Liver (tissue), 9 donors: ENCODE data around the gene ANKS3. TPM values are rescaled to one million over a fixed set of nuclear protein-coding genes. Genes with fewer than 3 reads are reported as not detected.

Source experiments
- DNase-seq: peaks from one replicate; pipeline ENCODE4 v3.0.0-alpha.2; 2017; ENCODE audit warnings: low spot score
- H3K27ac ChIP-seq, 2 donors: one replicate each; pipeline ENCODE4 v1.7.0; 2013; ENCODE audit warnings: inconsistent platforms in 2 of 2, low read length in 2 of 2, control low read depth in 1 of 2, low read depth in 1 of 2, mild to moderate bottlenecking in 1 of 2
- H3K27me3 ChIP-seq, 4 donors: one replicate each; pipeline versions ENCODE4 v1.6.1 to v1.7.0; 2013; ENCODE audit warnings: low read length in 3 of 4, inconsistent platforms in 1 of 4, mild to moderate bottlenecking in 1 of 4, moderate library complexity in 1 of 4; ENCODE audit not compliant: control insufficient read depth in 4 of 4, insufficient read depth in 4 of 4
- H3K36me3 ChIP-seq, 4 donors: one replicate each; pipeline versions ENCODE4 v1.6.1 to v1.7.0; 2013; ENCODE audit warnings: low read length in 3 of 4, mild to moderate bottlenecking in 3 of 4, low read depth in 1 of 4, moderate library complexity in 1 of 4; ENCODE audit not compliant: control insufficient read depth in 4 of 4, insufficient read depth in 3 of 4
- H3K4me1 ChIP-seq, 4 donors: one replicate each; pipeline versions ENCODE4 v1.6.1 to v1.7.0; 2013; ENCODE audit warnings: low read length in 3 of 4, mild to moderate bottlenecking in 3 of 4, moderate library complexity in 1 of 4; ENCODE audit not compliant: control insufficient read depth in 4 of 4, insufficient read depth in 4 of 4
- H3K4me3 ChIP-seq, 3 donors: one replicate each; pipeline versions ENCODE4 v1.6.1 to v1.7.0; 2013; ENCODE audit warnings: low read length in 3 of 3, control low read depth in 1 of 3, low read depth in 1 of 3, mild to moderate bottlenecking in 1 of 3
- H3K9ac ChIP-seq, 2 donors: one replicate each; pipeline ENCODE4 v1.7.0; 2013; ENCODE audit warnings: low read length in 2 of 2, mild to moderate bottlenecking in 2 of 2, moderate library complexity in 2 of 2, control low read depth in 1 of 2, low read depth in 1 of 2
- H3K9me3 ChIP-seq, 4 donors: one replicate each; pipeline versions ENCODE4 v1.6.1 to v1.7.0; 2013; ENCODE audit warnings: low read length in 3 of 4; ENCODE audit not compliant: control insufficient read depth in 4 of 4
- EGR1 ChIP-seq, 2 donors: IDR thresholded peaks; 2 replicates each; pipeline ENCODE4 v1.6.1; 2016 to 2018; ENCODE audit warnings: antibody characterized with exemption in 2 of 2, low read depth in 2 of 2
- FOXA1 ChIP-seq: IDR thresholded peaks from 2 replicates; pipeline ENCODE4 v1.6.1; 2016; ENCODE audit warnings: antibody characterized with exemption
- FOXA2 ChIP-seq: IDR thresholded peaks from 2 replicates; pipeline ENCODE4 v1.6.1; 2016; ENCODE audit warnings: antibody characterized with exemption
- GABPA ChIP-seq, 2 donors: IDR thresholded peaks in 1 of 2; conservative IDR thresholded peaks in 1 of 2; 2 replicates each; pipeline ENCODE4 v1.6.1; 2016; ENCODE audit warnings: antibody characterized with exemption in 2 of 2, mild to moderate bottlenecking in 1 of 2, moderate library complexity in 1 of 2
- HNF4A ChIP-seq, 2 donors: conservative IDR thresholded peaks; 2 replicates each; pipeline ENCODE4 v1.6.1; 2016; ENCODE audit warnings: antibody characterized with exemption in 2 of 2, mild to moderate bottlenecking in 2 of 2
- RAD21 ChIP-seq, 2 donors: IDR thresholded peaks; 2 replicates each; pipeline ENCODE4 v1.6.1; 2016; ENCODE audit warnings: antibody characterized with exemption in 2 of 2, mild to moderate bottlenecking in 2 of 2
- RXRA ChIP-seq, 2 donors: IDR thresholded peaks; 2 replicates each; pipeline ENCODE4 v1.6.1; 2017 to 2018; ENCODE audit warnings: antibody characterized with exemption in 2 of 2, mild to moderate bottlenecking in 1 of 2
- SP1 ChIP-seq: IDR thresholded peaks from 2 replicates; pipeline ENCODE4 v1.6.1; 2018; ENCODE audit warnings: antibody characterized with exemption, mild to moderate bottlenecking
- YY1 ChIP-seq: IDR thresholded peaks from 2 replicates; pipeline ENCODE4 v1.6.1; 2016; ENCODE audit warnings: antibody characterized with exemption, mild to moderate bottlenecking
- WGBS: extraction: QIAGEN DNeasy Blood & Tissue Kit; methylation state at CpG from one replicate; pipeline ENCODE4 v1.1.7; 2013; 5-methylcytosine and 5-hydroxymethylcytosine counted together
- polyA plus RNA-seq, 2 donors: library from polyadenylated mRNA; stranded (reverse) in 1 of 2; unstranded in 1 of 2; fragments of 200-250 nt in 1 of 2; fragments of >200 nt in 1 of 2; fragmentation: Nextera tagmentation in 1 of 2; extraction: Ambion mirVana in 1 of 2; gene quantifications; one replicate each; pipeline versions ENCODE4 v1.2.1 to v1.2.3, GENCODE V29; 2013 to 2015
- total RNA-seq, 2 donors: library from RNA; depleted of rRNA; stranded (reverse); fragments of >200 nt; gene quantifications; one replicate each; pipeline ENCODE4 v1.2.3, GENCODE V29; 2014
- TF ChIP-seq, protein P1 (sequence below): IDR thresholded peaks from 2 replicates; pipeline ENCODE4 v1.6.1; 2016; ENCODE audit warnings: antibody characterized with exemption
- TF ChIP-seq, protein P2 (sequence below): IDR thresholded peaks from 2 replicates; pipeline ENCODE4 v1.6.1; 2016; ENCODE audit warnings: antibody characterized with exemption, mild to moderate bottlenecking
- TF ChIP-seq, protein P3 (sequence below): IDR thresholded peaks from 2 replicates; pipeline ENCODE4 v1.6.1; 2016; ENCODE audit warnings: antibody characterized with exemption
- donor health status: healthy.
- donor health status: healthy.
- donor health status: healthy.
- donor health status: healthy.
- donor health status: healthy.

ANKS3 gene
- total and polyA plus RNA-seq, 4 donors = 4.0 to 14.0 (median 4.7) TPM

DNA sequence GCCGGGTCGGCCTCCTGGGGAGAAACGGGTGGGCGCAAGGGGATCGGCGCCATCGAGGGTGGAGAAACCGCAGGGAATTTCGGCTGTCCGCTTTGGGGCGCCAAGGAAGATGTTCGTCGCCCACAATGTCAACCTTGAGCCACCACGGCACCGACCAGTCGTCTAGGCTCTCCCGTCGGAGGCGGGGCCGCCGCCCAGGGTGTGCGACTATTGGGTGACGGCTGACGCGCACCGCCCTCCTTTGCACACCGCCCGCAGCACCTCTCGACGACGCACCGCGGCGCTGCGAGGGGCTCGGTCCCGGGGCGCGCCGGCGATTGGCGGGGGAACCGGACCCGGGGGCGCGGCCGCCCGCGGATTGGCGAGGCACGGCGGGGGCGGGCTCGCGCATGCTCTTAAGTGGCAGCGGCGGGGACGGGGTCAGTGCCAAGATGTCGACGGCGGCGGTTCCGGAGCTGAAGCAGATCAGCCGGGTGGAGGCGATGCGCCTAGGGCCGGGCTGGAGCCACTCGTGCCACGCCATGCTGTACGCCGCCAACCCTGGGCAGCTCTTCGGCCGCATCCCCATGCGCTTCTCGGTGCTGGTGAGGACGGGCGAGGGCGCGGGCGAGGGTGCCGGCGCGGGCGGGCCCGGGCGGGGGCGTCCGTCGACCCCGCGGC, 40.6 kb downstream of the ANKS3 start, which contains the start of gene NUDT16L1:
TSS of gene NUDT16L1 (plus strand) at position 267 of the 660 bp plus-strand sequence. CDS start at position 432, 165 bp downstream.
- Histone ChIP-seq H3K36me3 (peaks cover 4 to 28% (median 7%) of the 10 kb centered on the region in 4 donors), H3K4me1 (peaks cover 10 to 58% (median 41%) of the 10 kb centered on the region in 4 donors)

DNA sequence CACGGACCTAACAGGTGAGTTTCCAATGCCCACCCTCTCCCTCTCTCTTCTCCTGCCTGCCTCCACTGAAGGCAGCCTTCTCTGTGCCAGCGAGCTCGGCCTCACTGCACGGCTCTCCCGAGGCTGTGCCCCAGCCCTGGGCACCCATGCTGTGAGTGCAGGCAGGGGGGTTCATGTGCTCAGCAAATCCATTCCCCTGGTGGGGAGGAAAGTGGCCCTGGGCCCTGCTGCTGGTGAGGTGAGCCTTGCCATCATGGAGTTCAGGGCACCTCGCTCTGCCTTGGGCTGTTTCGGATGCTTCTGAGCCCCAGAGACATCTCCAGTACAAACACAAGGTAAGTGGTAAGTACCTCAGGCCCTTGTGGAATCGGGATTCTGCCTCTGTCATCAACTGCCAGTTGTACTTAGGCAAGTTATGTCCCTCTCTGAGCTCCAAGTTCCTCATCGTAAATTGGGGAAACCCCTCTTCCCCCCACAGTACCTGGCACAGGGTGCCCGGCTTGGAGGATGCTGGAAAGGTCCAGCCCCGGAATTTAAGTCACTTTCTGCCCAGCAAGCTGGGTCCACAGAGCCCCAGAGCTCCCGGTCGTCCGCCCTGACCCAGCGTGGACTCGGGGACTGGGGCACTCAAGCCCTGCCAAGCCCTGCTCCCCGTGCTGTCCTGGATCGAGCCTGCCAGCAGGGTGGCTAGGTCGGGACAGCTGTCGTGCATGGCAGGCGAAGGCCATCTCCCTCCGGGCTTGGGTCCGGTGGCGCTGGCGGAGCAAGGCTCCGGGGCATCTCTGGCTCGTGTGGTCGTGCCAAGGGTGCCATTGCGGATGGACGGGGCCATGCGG, 41.4 kb downstream of the ANKS3 start:
- TF ChIP-seq, protein P1, sequence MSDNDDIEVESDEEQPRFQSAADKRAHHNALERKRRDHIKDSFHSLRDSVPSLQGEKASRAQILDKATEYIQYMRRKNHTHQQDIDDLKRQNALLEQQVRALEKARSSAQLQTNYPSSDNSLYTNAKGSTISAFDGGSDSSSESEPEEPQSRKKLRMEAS = no peak
- TF ChIP-seq, protein P2, sequence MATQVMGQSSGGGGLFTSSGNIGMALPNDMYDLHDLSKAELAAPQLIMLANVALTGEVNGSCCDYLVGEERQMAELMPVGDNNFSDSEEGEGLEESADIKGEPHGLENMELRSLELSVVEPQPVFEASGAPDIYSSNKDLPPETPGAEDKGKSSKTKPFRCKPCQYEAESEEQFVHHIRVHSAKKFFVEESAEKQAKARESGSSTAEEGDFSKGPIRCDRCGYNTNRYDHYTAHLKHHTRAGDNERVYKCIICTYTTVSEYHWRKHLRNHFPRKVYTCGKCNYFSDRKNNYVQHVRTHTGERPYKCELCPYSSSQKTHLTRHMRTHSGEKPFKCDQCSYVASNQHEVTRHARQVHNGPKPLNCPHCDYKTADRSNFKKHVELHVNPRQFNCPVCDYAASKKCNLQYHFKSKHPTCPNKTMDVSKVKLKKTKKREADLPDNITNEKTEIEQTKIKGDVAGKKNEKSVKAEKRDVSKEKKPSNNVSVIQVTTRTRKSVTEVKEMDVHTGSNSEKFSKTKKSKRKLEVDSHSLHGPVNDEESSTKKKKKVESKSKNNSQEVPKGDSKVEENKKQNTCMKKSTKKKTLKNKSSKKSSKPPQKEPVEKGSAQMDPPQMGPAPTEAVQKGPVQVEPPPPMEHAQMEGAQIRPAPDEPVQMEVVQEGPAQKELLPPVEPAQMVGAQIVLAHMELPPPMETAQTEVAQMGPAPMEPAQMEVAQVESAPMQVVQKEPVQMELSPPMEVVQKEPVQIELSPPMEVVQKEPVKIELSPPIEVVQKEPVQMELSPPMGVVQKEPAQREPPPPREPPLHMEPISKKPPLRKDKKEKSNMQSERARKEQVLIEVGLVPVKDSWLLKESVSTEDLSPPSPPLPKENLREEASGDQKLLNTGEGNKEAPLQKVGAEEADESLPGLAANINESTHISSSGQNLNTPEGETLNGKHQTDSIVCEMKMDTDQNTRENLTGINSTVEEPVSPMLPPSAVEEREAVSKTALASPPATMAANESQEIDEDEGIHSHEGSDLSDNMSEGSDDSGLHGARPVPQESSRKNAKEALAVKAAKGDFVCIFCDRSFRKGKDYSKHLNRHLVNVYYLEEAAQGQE = no peak
- TF ChIP-seq, protein P3, sequence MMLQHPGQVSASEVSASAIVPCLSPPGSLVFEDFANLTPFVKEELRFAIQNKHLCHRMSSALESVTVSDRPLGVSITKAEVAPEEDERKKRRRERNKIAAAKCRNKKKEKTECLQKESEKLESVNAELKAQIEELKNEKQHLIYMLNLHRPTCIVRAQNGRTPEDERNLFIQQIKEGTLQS = no peak
- no peak for TF ChIP-seq HNF4A (conservative IDR thresholded peaks at IDR 0.05)
- TF ChIP-seq FOXA1 = no peak
- TF ChIP-seq FOXA2 = no peak
- TF ChIP-seq SP1 = no peak
- H3K27ac ChIP-seq = peak overlapping the region; percentile 71 to 80
- WGBS = 19% methylated on average over 31 of the region's 31 CpGs
- peaks cover 11 to 66% (median 47%) of the 10 kb centered on the region in 4 donors for H3K4me1 ChIP-seq
- H3K4me3 ChIP-seq = peak overlapping the region in 2 of 3 donors; percentile 50 to 58
- H3K9ac ChIP-seq = no peak overlapping the region
- H3K36me3 ChIP-seq = peaks cover 3 to 24% (median 6%) of the 10 kb centered on the region in 4 donors
- no peaks in the 10 kb centered on the region for H3K27me3 ChIP-seq
- no peak for DNase-seq
- H3K9me3 ChIP-seq = no peaks in the 10 kb centered on the region

More for the DNA sequence above, 40.6 kb downstream of the ANKS3 start, which contains the start of gene NUDT16L1:
- TF ChIP-seq SP1 (peak; percentile 49), RXRA (IDR thresholded peaks at IDR 0.05) (no peak), YY1 (peak; percentile 74), RAD21 (IDR thresholded peaks at IDR 0.05) (peak in 1 of 2 donors; percentile 42), EGR1 (IDR thresholded peaks at IDR 0.05; ENCODE audit: low read depth in 2 of 2) (peak in 1 of 2 donors; percentile 59), GABPA (IDR thresholded peaks at IDR 0.05 in 1 of 2, conservative IDR thresholded peaks at IDR 0.05 in 1 of 2) (no peak)
- TF ChIP-seq, protein P2 = no peak
- H3K9ac ChIP-seq = peak within 1 kb of the TSS in 1 of 2 donors; percentile 32
- no peaks in the 10 kb centered on the region for H3K27me3 ChIP-seq
- H3K4me3 ChIP-seq = peak within 1 kb of the TSS; percentile 80 to 94 (median 94)
- whole genome bisulfite sequencing = under 1% methylated on average over 91 of the region's 91 CpGs
- peak within 1 kb of the TSS; percentile 80 to 85 for H3K27ac ChIP-seq
- H3K9me3 ChIP-seq = no peaks in the 10 kb centered on the region
- peak; percentile 96 for DNase-seq
